GM19193 (cell line): Measurements from ENCODE around the gene UBE2Z.

Experiments used
- POLR2A ChIP-seq: IDR thresholded peaks from 4 replicates; pipeline ENCODE4 v1.6.1; 2011; ENCODE audit not compliant: insufficient read depth, insufficient read length; ENCODE audit errors: extremely low read depth

Gene UBE2Z

DNA sequence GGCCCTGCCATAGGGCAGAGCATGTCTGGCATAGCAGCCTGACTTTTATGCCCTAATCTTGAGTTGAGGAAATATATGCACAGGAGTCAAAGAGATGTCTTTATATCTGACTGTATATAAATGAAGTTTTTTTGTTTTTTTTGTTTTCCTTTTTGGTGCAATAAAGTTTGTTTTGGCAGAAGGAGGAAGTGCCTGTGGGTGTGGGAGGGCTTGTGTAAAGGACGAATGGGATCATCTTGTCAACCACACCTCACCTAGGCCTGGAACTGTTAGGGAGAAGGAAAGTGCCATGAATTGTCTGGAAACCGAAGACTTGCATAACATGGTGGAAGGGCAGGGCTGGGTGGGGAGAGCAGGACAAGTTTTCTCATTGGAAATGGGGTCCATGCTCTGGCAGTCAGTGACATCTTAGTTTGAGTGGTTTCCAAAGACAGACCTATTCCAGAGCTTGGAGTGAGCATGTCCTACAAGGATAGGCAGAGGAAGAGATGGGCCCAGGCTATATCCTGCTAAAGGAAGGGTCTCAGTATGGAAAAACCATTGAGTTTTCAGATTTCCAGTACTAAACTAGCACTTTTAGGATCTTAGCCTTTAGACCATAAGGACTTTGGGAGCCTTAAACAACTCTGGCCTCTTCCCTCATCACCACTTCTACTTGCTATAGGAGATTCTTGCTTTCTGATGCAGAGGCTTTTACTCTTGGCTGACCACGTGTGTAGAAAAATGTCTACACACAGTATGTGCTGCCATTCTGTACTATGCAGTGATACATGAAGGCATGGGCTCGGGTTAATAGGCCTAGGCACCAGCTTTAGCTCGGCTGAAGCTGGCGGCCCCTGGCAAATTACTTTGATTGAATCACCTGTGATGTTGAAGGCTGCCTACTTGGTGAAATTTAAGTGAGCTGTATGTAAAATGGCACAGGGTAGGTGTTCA, 20.9 kb downstream of the UBE2Z start:
- no peak for TF ChIP-seq POLR2A

GRCh38 chr17:48929812-48930165, 21.6 kb downstream of the UBE2Z start:
- no peak for TF ChIP-seq POLR2A

DNA sequence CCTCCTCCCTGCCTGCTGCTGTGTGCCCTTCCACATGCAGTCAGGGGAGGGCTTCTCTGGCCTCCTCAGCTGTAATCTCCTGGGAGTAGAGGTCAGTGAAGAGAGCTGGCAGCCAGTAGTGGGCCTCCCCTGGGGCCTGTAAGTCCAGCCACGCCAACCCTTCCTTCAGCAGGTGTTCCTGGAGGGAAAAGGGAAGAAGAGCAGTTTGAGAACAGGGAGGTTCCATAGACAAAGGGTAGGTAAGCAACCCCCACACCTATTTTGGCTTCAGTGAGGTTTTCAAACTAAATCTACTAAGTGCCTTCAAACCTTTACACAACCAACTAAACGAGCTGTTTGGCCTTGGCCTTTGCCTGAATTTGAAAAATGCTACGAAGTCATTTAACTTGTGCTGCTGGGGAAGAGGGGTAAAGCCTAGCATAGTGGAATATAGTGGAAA, 22.2 kb downstream of the UBE2Z start:
- TF ChIP-seq POLR2A = no peak

DNA sequence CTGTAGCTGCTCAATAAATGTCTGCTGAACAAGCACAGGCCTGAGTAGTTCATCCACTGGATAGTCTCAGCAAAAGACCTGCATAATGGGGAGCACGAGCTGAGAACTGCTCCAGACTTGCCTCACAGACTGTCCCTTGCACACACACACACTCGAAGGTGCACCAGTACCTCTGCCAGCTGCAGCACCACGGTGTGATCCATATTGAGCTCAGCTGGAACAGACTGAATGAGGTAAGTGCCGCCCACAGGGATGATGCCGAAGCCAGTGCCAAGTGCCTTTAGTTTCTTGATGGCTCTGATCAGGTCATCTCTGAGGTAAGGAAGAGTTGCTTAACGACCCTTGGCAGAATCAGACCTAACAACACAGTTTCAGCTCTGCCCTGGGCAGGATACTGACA, 24.8 kb downstream of the UBE2Z start:
- peak; percentile 7 for TF ChIP-seq POLR2A

DNA sequence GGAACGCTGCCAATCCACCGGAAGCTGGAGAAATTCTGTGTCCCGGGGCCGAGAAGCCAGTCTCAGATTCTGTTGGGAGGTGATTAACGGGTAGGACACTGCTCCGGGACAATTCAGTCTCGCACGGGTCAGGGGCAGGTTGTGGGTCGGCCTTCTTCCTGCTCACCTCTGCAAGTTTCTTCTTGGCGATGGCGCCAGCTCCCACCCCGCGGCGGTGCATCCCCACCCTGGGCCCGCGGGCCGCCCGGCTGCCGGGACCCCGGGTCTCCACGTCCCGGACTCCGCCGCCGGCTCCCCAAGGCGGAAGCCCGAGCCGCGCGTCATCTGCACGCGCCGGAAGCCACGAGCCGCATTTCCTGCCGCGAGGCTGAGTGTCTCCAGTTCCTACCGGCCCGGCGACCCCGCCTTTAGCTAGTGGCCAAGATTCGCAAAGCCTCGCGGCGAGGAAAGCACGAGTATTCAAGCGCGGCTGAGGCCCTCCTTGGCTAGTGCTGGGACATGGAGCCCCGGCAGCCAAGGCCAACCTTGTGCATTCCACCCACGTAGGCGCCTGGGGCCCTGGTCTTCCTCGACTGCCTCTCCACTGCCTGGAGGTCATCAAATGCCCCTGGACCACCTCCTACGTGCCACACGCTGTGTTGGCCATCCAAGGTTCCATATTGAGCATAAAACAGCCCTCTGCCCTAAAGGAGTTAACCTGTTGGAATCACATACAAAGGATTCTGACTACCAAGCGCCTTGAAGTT, 36.5 kb downstream of the UBE2Z start, which contains the start of gene SNF8:
SNF8 (minus strand) TSS at position 328 of the 746 bp plus-strand sequence; CDS start at position 220, 108 bp downstream.
- TF ChIP-seq POLR2A = peak; percentile 93

GRCh38 chr17:48951572-48951971, 43.4 kb downstream of the UBE2Z start:
- no peak for TF ChIP-seq POLR2A

DNA sequence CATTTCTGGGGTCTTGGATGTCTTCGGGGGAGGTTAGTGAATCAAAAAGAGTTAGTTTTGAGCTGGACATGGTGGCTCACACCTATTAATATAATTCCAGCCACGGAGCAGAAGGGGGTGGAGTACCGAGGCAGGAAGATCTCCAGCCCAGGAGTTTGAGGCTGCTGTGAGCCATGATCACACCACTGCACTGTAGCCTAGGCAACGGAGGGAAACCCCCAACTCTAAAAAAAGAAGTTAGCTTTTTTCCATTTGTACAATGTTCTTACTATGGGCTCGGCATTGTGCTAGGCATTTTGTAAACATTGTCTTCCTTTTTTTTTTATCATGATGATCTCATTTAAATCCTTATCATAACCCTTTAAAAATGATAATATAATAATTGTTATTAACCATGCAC, 44.7 kb downstream of the UBE2Z start:
- no peak for TF ChIP-seq POLR2A

DNA sequence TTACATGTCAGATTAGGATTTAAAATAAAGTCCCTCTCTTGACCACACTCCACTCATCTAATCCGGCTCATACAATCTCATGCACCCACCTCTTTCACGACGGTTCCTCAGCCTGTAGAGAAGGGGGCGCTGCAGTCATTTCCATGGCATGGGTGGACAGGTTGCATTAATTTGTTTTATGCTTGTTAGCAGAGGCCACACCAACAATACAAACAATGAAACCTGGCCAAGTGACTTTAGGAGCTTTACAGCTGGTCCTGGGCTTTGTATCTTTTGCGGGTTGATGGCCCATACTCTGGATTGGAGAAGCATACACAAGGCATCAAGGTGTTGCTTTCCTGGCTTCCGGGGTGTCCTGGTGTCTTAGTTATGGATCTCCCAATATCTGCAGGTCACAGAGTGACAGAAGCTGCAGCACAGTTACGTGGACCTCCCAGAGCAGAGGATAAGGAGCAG, 46.1 kb downstream of the UBE2Z start:
- TF ChIP-seq POLR2A = no peak

DNA sequence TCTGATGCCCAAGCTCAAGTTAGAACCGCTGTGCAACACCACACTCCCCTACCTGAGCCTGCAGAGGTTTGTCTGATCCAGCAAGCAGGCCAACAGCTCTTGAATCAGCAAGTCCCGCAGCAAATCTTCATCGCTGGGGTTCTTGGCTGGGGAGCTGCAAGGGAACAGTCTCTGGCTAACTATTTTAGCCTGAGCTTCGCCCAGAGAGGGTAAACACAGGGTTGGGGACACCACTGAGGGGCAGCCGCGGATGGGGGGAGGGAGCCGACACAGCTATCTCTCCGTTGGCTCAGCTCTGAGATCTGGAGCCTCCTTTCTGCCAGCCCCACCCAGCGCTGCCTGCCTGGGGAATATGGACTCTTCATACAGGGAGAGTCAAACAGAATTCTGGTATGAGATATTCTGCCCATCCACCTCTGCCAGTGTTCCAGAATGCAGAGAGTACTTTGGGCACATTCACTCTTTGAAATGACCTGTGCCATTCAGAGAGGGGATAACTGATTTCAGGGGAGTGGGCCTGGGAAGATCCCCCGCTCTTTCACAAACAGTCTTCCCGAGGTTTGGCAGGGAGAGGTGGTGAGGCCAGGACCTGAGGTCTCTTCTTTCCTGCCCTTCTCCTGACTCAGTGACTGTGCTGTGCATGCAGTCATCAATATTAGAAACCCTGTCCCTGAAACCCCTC, 52.8 kb downstream of the UBE2Z start:
- no peak for TF ChIP-seq POLR2A

DNA sequence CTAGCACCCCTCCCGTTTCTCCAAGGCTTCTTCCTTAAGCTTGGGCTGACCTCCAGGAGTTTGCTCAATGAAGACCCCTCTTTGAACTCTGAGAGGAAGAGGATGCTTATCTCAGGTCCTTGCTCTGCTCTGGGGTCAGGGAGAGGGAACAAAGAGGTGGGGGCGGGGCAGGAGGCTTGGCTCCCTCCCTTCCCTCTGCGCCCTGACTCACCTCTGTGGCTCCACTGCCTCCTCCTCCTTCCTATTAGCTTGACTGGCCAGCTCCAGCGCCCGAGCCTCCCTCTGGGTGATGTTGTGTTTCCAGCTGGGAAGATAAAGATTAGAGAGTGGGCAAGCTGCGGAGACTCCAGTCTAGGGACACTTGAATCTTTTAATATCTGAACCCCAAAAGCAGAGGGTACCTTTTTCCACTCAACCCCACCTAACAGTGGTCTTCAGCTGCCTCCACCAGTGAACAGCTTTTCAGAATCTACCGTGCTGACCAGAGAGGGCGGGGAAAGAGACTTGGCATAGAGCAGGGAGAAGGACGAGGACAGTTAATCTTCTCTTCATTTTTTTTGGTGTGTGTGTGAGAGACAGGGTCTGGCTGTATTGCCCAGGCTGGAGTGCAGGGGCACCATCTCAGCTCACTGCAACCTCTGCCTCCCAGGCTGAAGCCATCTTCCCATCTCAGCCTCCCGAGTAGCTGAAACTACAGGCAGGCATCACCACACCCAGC, 53.5 kb downstream of the UBE2Z start:
- no peak for TF ChIP-seq POLR2A

DNA sequence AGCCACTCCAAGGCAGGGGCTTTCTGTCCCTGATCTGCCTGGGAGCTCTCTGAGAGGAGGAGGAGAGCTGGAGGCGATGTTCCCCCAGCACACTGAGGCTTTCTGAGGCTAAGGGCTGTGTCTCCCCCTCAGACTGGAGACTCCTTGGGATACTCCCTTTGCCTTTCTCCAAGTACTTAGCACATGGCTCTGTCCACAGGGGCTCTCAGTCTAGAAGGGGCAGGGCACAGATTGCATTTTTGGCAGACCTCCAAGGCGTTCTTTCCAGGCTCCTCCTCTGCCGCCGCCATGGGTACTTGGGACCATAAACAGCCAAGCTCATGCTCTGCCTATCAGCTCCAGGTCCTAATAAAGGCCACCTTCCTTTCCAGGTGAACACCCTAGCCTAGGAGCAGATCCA, 62.0 kb downstream of the UBE2Z start:
- TF ChIP-seq POLR2A = no peak

- TF ChIP-seq POLR2A = no peak
Measured at GRCh38 chr17:48970865-48971687, 62.9 kb downstream of the UBE2Z start.

DNA sequence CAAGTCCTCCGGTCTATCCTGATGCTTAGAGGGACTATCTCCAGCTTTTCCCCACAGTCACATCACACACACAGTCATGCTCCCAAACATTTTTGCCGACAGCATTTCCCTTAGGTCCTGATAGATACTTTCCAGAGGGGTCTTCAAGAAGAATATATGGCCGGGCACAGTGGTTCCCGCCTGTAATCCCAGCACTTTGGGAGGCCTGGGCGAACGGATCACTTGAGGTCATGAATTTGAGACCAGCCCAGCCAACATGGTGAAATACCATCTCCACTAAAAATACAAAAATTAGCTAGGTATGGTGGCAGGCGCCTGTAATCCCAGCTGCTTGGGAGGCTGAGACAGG, 64.5 kb downstream of the UBE2Z start:
- no peak for TF ChIP-seq POLR2A

DNA sequence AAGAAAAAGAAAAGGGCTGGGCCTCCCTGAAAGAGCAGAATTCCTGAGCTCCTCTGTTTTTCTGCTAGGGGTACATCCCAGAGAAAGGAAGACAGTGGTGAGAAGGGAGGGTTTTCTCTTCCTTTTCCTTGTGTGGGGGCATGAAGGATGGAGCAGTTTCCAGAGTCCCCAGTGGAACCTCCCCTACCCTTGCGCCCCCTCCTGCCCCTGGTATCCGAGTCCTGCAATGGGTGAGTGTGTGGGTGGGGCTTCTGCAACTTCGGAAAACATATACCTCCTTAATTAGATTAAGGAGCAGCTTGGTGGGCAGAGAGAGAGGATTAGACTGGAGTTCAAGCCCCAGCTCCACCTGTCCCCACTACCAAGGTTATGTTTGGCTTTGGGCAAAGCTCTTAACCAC, 65.6 kb downstream of the UBE2Z start:
- no peak for TF ChIP-seq POLR2A
